AG04449 (cell line): ENCODE measurements around the gene VCAN.

Experiments used
- CTCF ChIA-PET: fragments of 350-600 bp; formaldehyde crosslinking; extraction: SDS; loops from one replicate; lab custom pipeline; 2021; ENCODE audit warnings: antibody characterized with exemption; lab: Yijun Ruan, JAX
- POLR2A ChIA-PET: fragments of 400-600, 350-600 bp; formaldehyde crosslinking; extraction: SDS; loops from one replicate; lab custom pipeline; 2020; ENCODE audit warnings: antibody characterized with exemption, inconsistent platforms; lab: Yijun Ruan, JAX
- DNase-seq: peaks from one replicate; pipeline ENCODE4 v3.0.0-alpha.2; 2010; ENCODE audit warnings: low read depth, low spot score
- H3K4me3 ChIP-seq: 2 replicates; pipeline ENCODE4 v1.5.1; 2011; ENCODE audit warnings: low read depth, mild to moderate bottlenecking, control low read depth, low read length
- CTCF ChIP-seq: IDR thresholded peaks from one replicate; pipeline ENCODE4 v1.5.1; 2011; ENCODE audit warnings: mild to moderate bottlenecking, moderate library complexity, low read length, control low read depth, inconsistent platforms; ENCODE audit not compliant: insufficient read depth; ENCODE audit errors: missing control alignments

Gene VCAN

GRCh38 chr5:83543898-83544297 lies 72.4 kb downstream of the VCAN start:
- H3K4me3 ChIP-seq, result no peak overlapping the region
- POLR2A ChIA-PET, result no interaction called here
- TF ChIP-seq CTCF, result no peak
- DNase-seq, result no peak
- CTCF ChIA-PET, result interaction anchor here (1.0 kb wide), 1 partner anchor 71 kb away, joined by 3 read pairs; no protein-coding TSS in a partner anchor

- no peak overlapping the region for H3K4me3 ChIP-seq
- no peak for DNase-seq
- CTCF ChIA-PET, result interaction anchor here (1.1 kb wide), 1 partner anchor 16 kb away, joined by 3 read pairs; no protein-coding TSS in a partner anchor
- no peak for TF ChIP-seq CTCF
- POLR2A ChIA-PET, result interaction anchor here (0.6 kb wide), 1 partner anchor 1211 kb away, joined by 3 read pairs; no protein-coding TSS in a partner anchor
These were observed 75.6 kb downstream of the VCAN start for GRCh38 chr5:83547161-83547560.

GRCh38 chr5:83547889-83548288 lies 76.3 kb downstream of the VCAN start:
- POLR2A ChIA-PET, result interaction anchor here (0.6 kb wide), 1 partner anchor 1212 kb away, joined by 3 read pairs; no protein-coding TSS in a partner anchor
- no peak for TF ChIP-seq CTCF
- CTCF ChIA-PET, result interaction anchor here (0.9 to 1.1 kb wide), 2 partner anchors 10 to 15 kb away, joined by 3 read pairs; no protein-coding TSS in a partner anchor
- no peak for DNase-seq
- H3K4me3 ChIP-seq, result no peak overlapping the region

- ChIA-PET CTCF (interaction anchor here (0.9 to 2.1 kb wide), 2 partner anchors 9 to 12 kb away, joined by 3 to 8 read pairs; no protein-coding TSS in a partner anchor), POLR2A (no interaction called here)
- no peak for DNase-seq
- no peak for TF ChIP-seq CTCF
- H3K4me3 ChIP-seq, result no peak overlapping the region
These were observed 77.0 kb downstream of the VCAN start for GRCh38 chr5:83548581-83548980.

DNA sequence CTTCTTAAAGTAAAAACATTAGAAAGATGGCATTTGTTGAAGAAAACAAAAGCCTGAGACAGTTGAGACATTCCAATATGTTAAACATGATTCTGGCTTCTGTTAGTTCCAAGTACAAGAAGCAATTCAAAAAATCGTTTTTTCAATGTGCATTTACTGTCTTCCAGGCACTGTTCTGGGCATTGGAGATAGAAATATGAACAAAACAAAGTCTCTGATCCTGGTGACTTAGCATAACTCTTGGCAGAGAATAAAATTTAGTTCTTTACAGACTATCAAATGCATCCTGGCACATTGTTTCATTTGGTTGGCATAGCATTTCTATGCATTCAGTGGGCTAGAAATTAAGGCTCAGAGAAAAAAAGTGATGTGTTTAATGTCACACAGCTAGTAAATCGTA lies 77.5 kb downstream of the VCAN start:
- ChIA-PET CTCF (interaction anchor here (2.1 to 2.6 kb wide), 2 partner anchors 12 to 14 kb away, joined by 8 to 9 read pairs; no protein-coding TSS in a partner anchor), POLR2A (no interaction called here)
- TF ChIP-seq CTCF, result no peak
- H3K4me3 ChIP-seq, result no peak overlapping the region
- DNase-seq, result no peak

GRCh38 chr5:83549674-83550073 lies 78.1 kb downstream of the VCAN start:
- CTCF ChIA-PET, result interaction anchor here (2.1 to 2.6 kb wide), 2 partner anchors 11 to 13 kb away, joined by 8 to 9 read pairs; no protein-coding TSS in a partner anchor
- no peak overlapping the region for H3K4me3 ChIP-seq
- no peak for TF ChIP-seq CTCF
- POLR2A ChIA-PET, result no interaction called here
- DNase-seq, result no peak
